HUES6 (cell line): Measurements from ENCODE around the gene ZG16.
"Not testable (repeated sequence)": the region's sequence is repeated elsewhere in the genome, so short reads cannot be mapped to it uniquely, and the experiment has no call there.

ENCODE experiments used
- H3K27ac ChIP-seq: 2 replicates; pipeline ENCODE4 v1.7.0; 2013; ENCODE audit warnings: low read depth, mild to moderate bottlenecking, low read length, inconsistent platforms
- H3K27me3 ChIP-seq: 2 replicates; pipeline ENCODE4 v1.6.1; 2013; ENCODE audit warnings: low read length; ENCODE audit not compliant: control insufficient read depth, insufficient read depth
- H3K36me3 ChIP-seq: 2 replicates; pipeline ENCODE4 v1.6.1; 2013; ENCODE audit warnings: low read length; ENCODE audit not compliant: control insufficient read depth, insufficient read depth
- H3K4me1 ChIP-seq: 2 replicates; pipeline ENCODE4 v1.6.1; 2013; ENCODE audit warnings: low read length; ENCODE audit not compliant: control insufficient read depth, insufficient read depth
- H3K4me3 ChIP-seq: 2 replicates; pipeline ENCODE4 v1.5.1; 2013; ENCODE audit warnings: low read depth, low read length
- H3K9ac ChIP-seq: one replicate; pipeline ENCODE4 v1.6.1; 2013; ENCODE audit warnings: mild to moderate bottlenecking, low read length
- H3K9me3 ChIP-seq: 2 replicates; pipeline ENCODE4 v1.6.1; 2013; ENCODE audit warnings: low read depth, low read length; ENCODE audit not compliant: control insufficient read depth, insufficient read depth

The ZG16 gene, protein sequence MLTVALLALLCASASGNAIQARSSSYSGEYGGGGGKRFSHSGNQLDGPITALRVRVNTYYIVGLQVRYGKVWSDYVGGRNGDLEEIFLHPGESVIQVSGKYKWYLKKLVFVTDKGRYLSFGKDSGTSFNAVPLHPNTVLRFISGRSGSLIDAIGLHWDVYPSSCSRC

DNA sequence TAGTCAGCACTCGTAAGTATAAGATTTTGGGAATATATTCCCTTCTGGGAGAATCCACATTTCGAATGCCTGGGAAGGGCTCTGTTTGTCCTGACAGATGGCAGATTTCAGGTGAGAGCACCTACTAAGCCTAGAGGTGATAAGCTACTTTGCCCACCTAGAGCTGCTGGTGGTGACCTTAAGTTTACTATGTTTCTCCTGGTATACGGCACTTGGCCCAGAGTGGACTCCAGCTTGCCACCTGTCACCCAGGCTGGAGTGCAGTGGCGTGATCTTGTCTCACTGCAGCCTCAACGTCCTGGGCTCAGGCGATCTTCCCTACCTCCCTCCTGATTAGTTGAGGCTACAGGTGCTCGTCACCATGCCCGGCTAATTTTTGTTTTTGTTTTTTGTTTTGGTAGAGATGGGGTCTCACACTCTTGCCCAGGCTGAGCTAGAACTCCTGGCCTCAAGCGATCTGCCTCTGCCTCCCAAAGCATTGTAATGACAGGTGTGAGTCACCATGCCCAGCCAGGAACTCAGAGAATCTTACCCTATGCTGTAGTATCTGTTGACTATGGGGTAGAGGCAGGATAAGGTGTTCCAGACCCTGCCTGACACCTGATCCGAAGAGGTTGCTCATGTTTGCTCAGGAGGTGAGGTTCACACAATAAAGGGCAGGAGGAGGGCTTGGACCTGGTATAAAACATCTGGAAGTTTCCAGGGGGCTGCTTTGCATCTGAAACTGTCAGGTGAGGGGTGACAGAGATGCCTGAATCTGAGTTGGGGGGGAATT lies at the start of gene ZG16:
Gene ZG16 (plus strand): TSS at position 681 of the 775 bp plus-strand sequence. CDS start 1,011 bp downstream, outside the sequence.
- no peak within 1 kb of the TSS for H3K9ac ChIP-seq
- H3K27ac ChIP-seq: no peak within 1 kb of the TSS
- H3K27me3 ChIP-seq: peaks cover 29% of the 10 kb centered on the region; the same call in 1 of the 2 replicates
- no peaks in the 10 kb centered on the region for H3K9me3 ChIP-seq
- no peak within 1 kb of the TSS for H3K4me3 ChIP-seq
- no peaks in the 10 kb centered on the region for H3K36me3 ChIP-seq
- peaks cover 7% of the 10 kb centered on the region; the same call in 1 of the 2 replicates for H3K4me1 ChIP-seq

DNA sequence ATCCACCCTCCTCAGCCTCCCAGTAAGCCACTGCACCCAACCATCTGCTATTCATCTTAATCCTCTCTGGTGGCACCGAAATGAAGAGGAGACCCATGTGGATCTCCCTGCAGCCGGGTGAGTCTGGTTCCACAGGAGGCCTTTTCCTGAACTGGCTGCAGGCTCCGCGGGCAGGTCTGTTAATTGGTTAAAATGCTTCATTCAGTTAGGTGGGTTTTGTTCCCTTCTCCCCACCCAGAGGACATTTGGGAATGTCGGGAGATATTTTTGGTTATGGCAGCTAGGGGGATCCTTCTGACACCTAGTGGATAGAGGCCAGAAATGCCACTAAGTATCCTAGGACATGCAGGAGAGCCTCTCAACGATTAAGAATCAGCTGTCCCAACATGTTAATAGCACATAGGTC lies 48.9 kb upstream of the ZG16 start:
- H3K36me3 ChIP-seq: peaks cover 57% of the 10 kb centered on the region
- H3K9ac ChIP-seq: no peak overlapping the region
- no peaks in the 10 kb centered on the region for H3K27me3 ChIP-seq
- H3K4me1 ChIP-seq: no peaks in the 10 kb centered on the region; the same call in 1 of the 2 replicates
- no peaks in the 10 kb centered on the region for H3K9me3 ChIP-seq
- H3K4me3 ChIP-seq: no peak overlapping the region
- H3K27ac ChIP-seq: no peak overlapping the region

DNA sequence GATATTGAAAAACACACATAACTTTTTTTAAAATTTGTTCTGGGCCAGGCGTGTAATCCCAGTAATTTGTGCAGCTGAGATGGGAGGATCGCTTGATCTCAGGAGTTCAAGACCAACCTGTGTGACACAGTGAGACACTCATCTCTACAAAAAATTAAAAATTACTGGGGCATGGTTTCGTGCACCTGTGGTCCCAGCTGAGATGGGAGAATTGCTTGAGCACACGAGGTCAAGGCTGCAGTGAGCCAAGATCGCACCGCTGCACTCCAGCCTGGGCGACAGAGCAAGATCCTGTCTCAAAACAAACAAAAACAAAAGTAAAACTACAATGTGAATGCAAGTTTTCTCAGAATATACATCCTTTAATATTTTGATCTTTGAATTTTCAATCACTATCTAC lies 47.4 kb upstream of the ZG16 start:
- Histone ChIP-seq H3K9me3 (no peaks in the 10 kb centered on the region), H3K4me1 (no peaks in the 10 kb centered on the region; the same call in 1 of the 2 replicates), H3K4me3 (no peak overlapping the region), H3K9ac (no peak overlapping the region), H3K36me3 (peaks cover 65% of the 10 kb centered on the region), H3K27ac (no peak overlapping the region), H3K27me3 (no peaks in the 10 kb centered on the region)

DNA sequence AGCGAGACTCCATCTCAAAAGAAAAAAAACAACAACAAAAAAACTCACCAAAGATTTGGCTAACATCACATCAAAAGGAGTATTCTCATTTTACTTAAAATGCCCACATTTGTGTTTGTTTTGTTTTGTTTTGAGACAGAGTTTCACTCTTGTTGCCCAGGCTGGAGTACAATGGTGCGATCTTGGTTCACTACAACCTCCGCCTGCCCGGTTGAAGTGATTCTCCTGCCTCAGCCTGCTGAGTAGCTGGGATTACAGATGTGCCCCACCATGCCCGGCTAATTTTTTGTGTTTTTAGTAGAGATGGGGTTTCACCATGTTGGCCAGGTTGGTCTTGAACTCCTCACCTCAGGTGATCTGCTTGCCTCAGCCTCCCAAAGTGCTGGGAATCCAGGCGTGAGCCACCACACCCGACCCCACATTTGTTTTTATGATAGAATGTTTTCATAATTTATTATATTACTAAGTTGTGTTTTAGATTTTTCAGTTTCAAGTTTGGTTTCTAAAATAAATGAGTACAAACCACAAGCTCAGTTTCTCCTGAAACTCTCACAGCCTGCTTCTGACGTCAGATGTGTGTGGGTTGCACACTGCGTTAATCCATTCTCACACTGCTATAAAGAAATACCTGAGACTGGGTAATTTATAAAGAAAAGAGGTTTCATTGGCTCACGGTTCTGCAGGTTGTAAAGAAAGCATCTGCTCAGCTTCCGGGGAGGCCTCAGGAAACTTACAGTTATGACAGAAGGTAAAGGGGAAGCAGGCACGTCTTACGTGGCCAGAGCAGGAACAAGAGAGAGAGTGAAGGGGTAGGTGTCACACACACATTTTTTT lies 46.1 kb upstream of the ZG16 start:
- H3K27me3 ChIP-seq, H3K9me3 ChIP-seq, H3K4me1 ChIP-seq, H3K27ac ChIP-seq, H3K9ac ChIP-seq, H3K4me3 ChIP-seq: not testable (repeated sequence)
- H3K36me3 ChIP-seq: peaks cover 68% of the 10 kb centered on the region

DNA sequence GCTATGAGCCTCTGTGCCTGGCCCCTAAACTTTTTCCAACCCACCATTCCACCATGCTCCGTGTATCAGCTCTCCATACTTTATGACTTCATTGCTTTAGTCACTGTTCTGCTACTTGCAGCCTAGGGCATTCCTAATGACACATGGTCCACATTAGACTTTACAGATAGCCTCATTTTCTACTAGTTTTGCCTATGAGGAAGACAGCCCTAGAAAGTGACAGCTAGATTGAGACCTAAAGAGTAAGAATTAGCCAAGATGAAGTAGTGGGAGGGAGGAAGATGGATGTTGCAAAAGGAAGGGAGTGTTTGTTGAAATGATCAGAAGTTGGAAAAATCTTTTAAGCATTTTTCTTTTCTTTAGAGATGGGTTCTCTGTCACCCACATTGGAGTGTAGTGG lies 43.3 kb upstream of the ZG16 start:
- Histone ChIP-seq H3K27me3 (no peaks in the 10 kb centered on the region), H3K4me3 (no peak overlapping the region), H3K9me3 (no peaks in the 10 kb centered on the region), H3K4me1 (no peaks in the 10 kb centered on the region), H3K27ac (no peak overlapping the region), H3K36me3 (peaks cover 70% of the 10 kb centered on the region), H3K9ac (no peak overlapping the region)

DNA sequence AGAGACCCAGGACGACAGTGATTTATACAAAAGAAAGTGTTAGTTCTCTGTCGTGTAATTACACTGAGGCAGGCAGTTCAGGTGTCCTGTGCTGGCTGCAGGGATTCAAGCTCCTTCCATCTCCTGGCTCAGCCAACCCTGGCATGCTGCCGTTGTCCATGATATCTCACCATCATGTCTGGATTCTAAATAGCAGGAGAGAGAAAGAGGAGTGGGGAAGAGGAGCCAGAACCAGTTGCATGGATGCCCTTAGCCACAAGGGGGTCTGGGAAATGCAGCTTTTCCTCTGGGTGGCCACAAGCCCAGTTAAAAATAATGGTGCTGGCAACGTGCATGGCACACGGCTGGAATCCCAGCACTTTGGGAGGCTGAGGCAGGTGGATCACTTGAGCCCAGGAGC lies 41.9 kb upstream of the ZG16 start:
- H3K27me3 ChIP-seq: no peaks in the 10 kb centered on the region
- H3K4me1 ChIP-seq: no peaks in the 10 kb centered on the region
- no peak overlapping the region for H3K4me3 ChIP-seq
- H3K27ac ChIP-seq: no peak overlapping the region
- no peak overlapping the region for H3K9ac ChIP-seq
- no peaks in the 10 kb centered on the region for H3K9me3 ChIP-seq
- peaks cover 63% of the 10 kb centered on the region for H3K36me3 ChIP-seq

DNA sequence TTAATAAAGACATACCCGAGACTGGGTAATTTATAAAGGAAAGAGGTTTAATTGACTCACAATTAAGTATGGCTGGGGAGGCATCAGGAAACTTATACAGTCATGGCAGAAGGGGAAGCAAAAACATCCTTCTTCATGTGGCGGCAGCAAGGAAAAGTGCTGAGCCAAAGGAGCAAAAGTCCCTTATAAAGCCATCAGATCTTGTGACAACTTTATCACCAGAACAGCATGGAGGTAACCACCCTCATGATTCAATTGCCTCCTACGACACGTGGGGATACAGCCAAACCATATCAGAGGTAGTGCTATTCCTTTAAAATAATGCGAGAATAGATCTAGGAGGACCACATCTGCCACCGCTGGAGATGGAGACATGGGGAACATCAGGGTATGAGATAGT lies 41.3 kb upstream of the ZG16 start:
- H3K4me1 ChIP-seq: no peaks in the 10 kb centered on the region
- no peaks in the 10 kb centered on the region for H3K27me3 ChIP-seq
- no peaks in the 10 kb centered on the region for H3K9me3 ChIP-seq
- no peak overlapping the region for H3K9ac ChIP-seq
- no peak overlapping the region for H3K27ac ChIP-seq
- peaks cover 61% of the 10 kb centered on the region for H3K36me3 ChIP-seq
- H3K4me3 ChIP-seq: no peak overlapping the region

DNA sequence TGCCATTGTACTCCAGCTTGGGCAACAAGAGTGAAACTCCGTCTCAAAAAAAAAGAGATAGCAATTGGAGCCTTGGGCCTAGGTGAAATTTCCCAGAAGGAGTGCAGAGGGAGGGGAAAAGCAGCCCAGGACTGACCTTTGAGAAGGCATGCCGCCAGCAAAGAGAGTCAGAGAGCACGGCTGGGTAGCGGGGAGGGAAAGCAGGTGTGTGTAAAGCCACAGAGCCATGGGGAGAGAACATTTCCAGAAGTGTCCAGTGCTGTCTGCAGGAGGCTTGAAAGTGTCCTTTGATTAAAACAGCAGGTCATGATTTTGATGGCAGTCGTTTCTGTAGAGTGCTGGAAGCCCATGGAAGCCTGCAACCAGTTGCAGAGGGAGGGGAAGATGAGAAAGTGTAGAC lies 40.3 kb upstream of the ZG16 start:
- no peaks in the 10 kb centered on the region for H3K9me3 ChIP-seq
- H3K27me3 ChIP-seq: no peaks in the 10 kb centered on the region
- no peak overlapping the region for H3K9ac ChIP-seq
- no peak overlapping the region for H3K27ac ChIP-seq
- H3K4me1 ChIP-seq: no peaks in the 10 kb centered on the region
- no peak overlapping the region for H3K4me3 ChIP-seq
- H3K36me3 ChIP-seq: peaks cover 54% of the 10 kb centered on the region

DNA sequence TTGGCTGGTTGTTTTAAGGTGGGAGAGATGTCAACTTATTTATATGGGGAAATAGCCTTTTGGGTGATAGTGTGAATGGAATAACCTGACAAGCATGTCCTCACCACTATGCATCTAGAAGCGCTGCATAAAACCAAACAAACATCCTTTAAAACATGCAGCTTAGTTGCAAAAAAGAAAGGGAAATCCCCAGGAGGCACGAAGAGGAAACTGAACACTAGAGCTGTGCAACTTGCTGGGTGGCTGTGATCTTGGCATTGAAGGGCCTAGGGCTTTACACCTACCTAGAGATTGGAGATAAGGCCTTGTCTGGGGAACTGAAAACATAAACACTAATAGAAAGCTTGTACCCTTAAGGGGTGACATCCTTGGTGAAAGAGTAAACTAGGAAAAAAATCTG lies 39.5 kb upstream of the ZG16 start:
- H3K4me1 ChIP-seq: no peaks in the 10 kb centered on the region

DNA sequence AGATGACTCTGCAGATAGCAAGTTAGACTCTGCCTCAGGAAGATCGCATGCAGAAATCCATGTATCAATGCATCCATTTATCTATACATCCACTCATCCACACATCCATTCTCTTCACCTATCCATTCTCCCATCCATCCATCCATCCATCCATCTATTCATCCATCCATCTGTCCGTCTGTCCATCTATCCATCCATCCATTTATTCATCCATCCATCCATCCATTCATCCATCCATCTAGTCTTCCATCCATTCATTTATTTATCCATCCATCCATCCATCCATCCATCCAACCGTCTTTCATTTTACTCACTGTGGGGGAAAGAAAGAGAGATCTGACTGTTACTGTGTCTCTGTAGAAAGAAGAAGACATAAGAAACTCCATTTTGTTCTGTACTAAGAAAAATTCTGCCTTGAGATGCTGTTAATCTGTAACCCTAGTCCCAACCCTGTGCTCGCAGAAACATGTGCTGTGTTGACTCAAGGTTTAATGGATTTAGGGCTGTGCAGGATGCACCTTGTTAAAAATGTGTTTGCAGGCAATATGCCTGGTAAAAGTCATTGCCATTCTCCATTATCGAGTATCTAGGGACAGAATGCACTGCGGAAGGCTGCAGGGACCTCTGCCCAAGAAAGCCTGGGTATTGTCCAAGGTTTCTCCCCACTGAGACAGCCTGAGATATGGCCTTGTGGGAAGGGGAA lies 38.0 kb upstream of the ZG16 start:
- not testable (repeated sequence) for H3K9me3 ChIP-seq, H3K4me3 ChIP-seq, H3K9ac ChIP-seq, H3K4me1 ChIP-seq, H3K27ac ChIP-seq, H3K27me3 ChIP-seq
- H3K36me3 ChIP-seq: peaks cover 31% of the 10 kb centered on the region

More for the DNA sequence above, 39.5 kb upstream of the ZG16 start:
- Histone ChIP-seq H3K27me3 (no peaks in the 10 kb centered on the region), H3K9ac (no peak overlapping the region), H3K9me3 (no peaks in the 10 kb centered on the region), H3K27ac (no peak overlapping the region), H3K36me3 (peaks cover 47% of the 10 kb centered on the region), H3K4me3 (no peak overlapping the region)
